Keratinocyte (primary cell): Measurements from ENCODE around the gene ULK3.

Source experiments
- CTCF ChIP-seq, 3 experiments: IDR thresholded peaks in 1 of 3; conservative IDR thresholded peaks in 1 of 3; optimal IDR thresholded peaks in 1 of 3; 2 replicates in 2 of 3; 3 replicates in 1 of 3; pipeline versions ENCODE3 to v1.5.1; 2011; ENCODE audit warnings: low read length in 3 of 3, mild to moderate bottlenecking in 3 of 3, moderate library complexity in 2 of 3, control low read depth in 1 of 3, inconsistent platforms in 1 of 3; ENCODE audit not compliant: insufficient read depth in 2 of 3; ENCODE audit errors: extremely low read depth in 1 of 3
- EZH2 ChIP-seq: IDR thresholded peaks from one replicate; pipeline ENCODE4 v1.6.1; 2012; ENCODE audit warnings: inconsistent platforms, mild to moderate bottlenecking, low read length, moderate library complexity

- TF ChIP-seq CTCF (optimal IDR thresholded peaks at IDR 0.05 in 1 of 3, IDR thresholded peaks at IDR 0.05 in 1 of 3, conservative IDR thresholded peaks at IDR 0.05 in 1 of 3; ENCODE audit: extremely low read depth in 1 of 3, insufficient read depth in 2 of 3, low read length in 3 of 3) (no peak), EZH2 (no peak)
These were observed 53.2 kb downstream of the ULK3 start for GRCh38 chr15:74789741-74790079.
